ENCODE measurements around the gene ZNF778. TPM values are rescaled to one million over a fixed set of nuclear protein-coding genes. Genes with fewer than 3 reads are reported as not detected.

The ZNF778 gene
- total and polyA plus RNA-seq, 2 of the 13 experiments (the other 11 are each of a cell fraction or from before 2014, with no cell fraction given) = 3.8 to 7.2 TPM

GRCh38 chr16:89216315-89217137, 977 bp upstream of the ZNF778 start (continued):
- TF ChIP-seq RERE (CRISPR knock-in tag; IDR thresholded peaks at IDR 0.05; ENCODE audit: low read depth) (no peak), SKI (IDR thresholded peaks at IDR 0.05; ENCODE audit: partially characterized antibody) (no peak), KDM3A (CRISPR knock-in tag; IDR thresholded peaks at IDR 0.05; ENCODE audit: low read depth) (peak; percentile 46; the same call in 1 of the 2 replicates), SMAD9 (CRISPR knock-in tag; IDR thresholded peaks at IDR 0.05) (no peak), ZNF768 (CRISPR knock-in tag; IDR thresholded peaks at IDR 0.05) (no peak), PATZ1 (CRISPR knock-in tag; IDR thresholded peaks at IDR 0.05) (peak; percentile 51), ZBTB2 (CRISPR knock-in tag; IDR thresholded peaks at IDR 0.05; ENCODE audit: low read depth) (peak; percentile 27; the same call in 1 of the 2 replicates), THAP11 (CRISPR knock-in tag; IDR thresholded peaks at IDR 0.05) (peak; percentile 70; the same call in 1 of the 2 replicates), STAG1 (CRISPR knock-in tag; IDR thresholded peaks at IDR 0.05) (peak; percentile 96), ZMYM2 (CRISPR knock-in tag; IDR thresholded peaks at IDR 0.05) (no peak), ZFP36L2 (CRISPR knock-in tag; IDR thresholded peaks at IDR 0.05) (no peak), ZNF546 (CRISPR knock-in tag; conservative IDR thresholded peaks at IDR 0.05) (no peak), FOXA3 (CRISPR knock-in tag; IDR thresholded peaks at IDR 0.05) (peak; percentile 38; the same call in 1 of the 2 replicates), CERS6 (CRISPR knock-in tag; IDR thresholded peaks at IDR 0.05) (no peak), RAD51 (IDR thresholded peaks at IDR 0.05; ENCODE audit: borderline replicate concordance) (peak; percentile 58), ZNF83 (CRISPR knock-in tag; IDR thresholded peaks at IDR 0.05; ENCODE audit: borderline replicate concordance) (no peak), SOX13 (IDR thresholded peaks at IDR 0.05) (no peak), SOX13 (CRISPR knock-in tag; conservative IDR thresholded peaks at IDR 0.05 in 1 of 2, IDR thresholded peaks at IDR 0.05 in 1 of 2) (peak in 1 of 2 experiments; percentile 46; a peak in 2 of 4 replicates), MATR3 (CRISPR knock-in tag; IDR thresholded peaks at IDR 0.05) (no peak)

All from HepG2 (cell line).